SK-N-DZ (cell line): Measurements from ENCODE around the gene PRR14L.

Source experiments
- DNase-seq: peaks from one replicate; pipeline ENCODE4 v3.0.0-alpha.2; 2015; ENCODE audit warnings: low spot score
- small RNA-seq, 2 experiments: library from RNA; depleted of rRNA; stranded (forward); fragments of <200 nt; gene quantifications; one replicate each; pipeline ENCODE3, GENCODE V24; 2014

Gene PRR14L

GRCh38 chr22:31646186-31647019 lies 103.5 kb downstream of the PRR14L start:
- DNase-seq, result no peak

DNA sequence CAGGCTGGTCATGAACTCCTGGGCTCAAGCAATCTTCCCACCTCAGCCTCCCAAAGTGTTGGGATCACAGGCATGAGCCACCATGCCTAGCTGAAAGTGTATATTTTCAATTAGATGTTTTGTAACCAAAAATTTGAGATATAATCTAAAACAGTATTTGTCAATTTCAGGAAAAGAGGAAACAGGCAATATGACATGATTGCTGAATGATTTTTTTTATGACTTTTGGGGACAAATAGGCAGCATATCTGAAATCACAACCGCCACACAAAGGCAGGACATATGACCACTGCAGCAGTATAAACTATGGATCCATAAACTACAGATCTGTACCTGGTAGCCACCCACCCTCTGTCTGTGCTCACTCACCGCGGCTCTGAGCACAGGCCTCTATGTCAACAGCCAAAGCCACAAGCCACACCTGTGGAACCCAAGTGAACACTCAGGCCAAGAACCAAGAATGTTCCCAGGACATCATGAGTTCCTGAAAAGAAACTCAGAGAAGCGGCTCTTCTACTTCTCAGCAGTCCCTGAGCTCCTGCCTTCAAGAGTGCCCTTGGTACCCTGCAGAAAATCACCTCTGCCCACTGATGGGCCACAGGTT lies 110.4 kb downstream of the PRR14L start:
- no peak for DNase-seq

- no peak for DNase-seq
These were observed 111.9 kb downstream of the PRR14L start for GRCh38 chr22:31637891-31638618.

GRCh38 chr22:31637447-31637890 lies 112.5 kb downstream of the PRR14L start:
- no peak for DNase-seq

DNA sequence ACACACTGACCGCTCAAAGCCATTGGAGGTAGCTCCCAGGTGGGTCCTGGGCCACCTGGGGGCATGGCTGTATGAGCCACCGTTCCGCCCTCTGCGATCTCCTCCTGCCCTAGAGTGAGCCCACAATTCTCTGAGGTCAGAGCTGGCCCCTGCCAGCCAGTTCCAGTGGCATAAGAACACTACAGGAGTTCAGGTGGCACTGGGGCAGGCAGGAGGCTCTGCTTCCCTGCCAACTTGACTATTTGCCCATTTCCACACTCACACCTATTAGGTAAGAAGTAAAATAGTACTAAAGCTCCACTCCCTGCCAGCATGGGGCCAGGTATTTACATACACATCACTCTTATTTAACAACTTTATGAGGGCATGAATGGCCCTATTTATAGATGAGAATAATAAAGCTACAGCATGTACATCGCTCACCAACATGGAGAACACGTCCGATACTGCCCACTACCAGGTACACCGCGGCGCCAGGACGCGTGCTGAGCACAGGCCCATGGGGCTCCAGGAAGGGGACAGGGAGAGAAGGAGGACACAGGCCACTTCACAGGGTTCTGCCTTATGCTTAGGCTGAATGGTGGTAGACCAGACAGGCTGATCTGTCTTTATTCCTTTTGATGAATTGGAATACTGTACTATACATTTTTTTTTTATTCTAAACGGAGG lies 114.2 kb downstream of the PRR14L start:
- DNase-seq, result no peak

GRCh38 chr22:31631436-31631835 lies 118.5 kb downstream of the PRR14L start:
- DNase-seq, result peak; percentile 6

Small RNA genes within 50 kb of the gene (small RNA-seq; reads per million reads assigned to genes)
- 0 reads per million in 2 experiments for gene RN7SL20P
